HepG2 (cell line): Measurements from ENCODE around the gene GNAI2. TPM values are rescaled to one million over a fixed set of nuclear protein-coding genes. Genes with fewer than 3 reads are reported as not detected.

Experiments used
- ATF1 ChIP-seq: IDR thresholded peaks from 2 replicates; pipeline ENCODE4 v1.6.1; 2016; ENCODE audit warnings: mild to moderate bottlenecking, control low read depth
- CEBPG ChIP-seq: IDR thresholded peaks from 2 replicates; pipeline ENCODE4 v1.6.1; 2016
- DMAP1 ChIP-seq: IDR thresholded peaks from 2 replicates; pipeline ENCODE4 v1.6.1; 2016
- EP300 ChIP-seq, 3 experiments: sonication (generic) in 1 of 3; formaldehyde crosslinking in 1 of 3; IDR thresholded peaks; 2 replicates each; pipeline versions ENCODE4 v1.5.1 to v1.6.1; 2011 to 2020; ENCODE audit warnings: low read depth in 2 of 3, low read length in 2 of 3, borderline replicate concordance in 1 of 3, improper control_type of control experiment in 1 of 3, mild to moderate bottlenecking in 1 of 3, missing genetic modification reagents in 1 of 3, moderate library complexity in 1 of 3
- GPBP1L1 ChIP-seq: sonication (generic); formaldehyde crosslinking; IDR thresholded peaks from 2 replicates; pipeline ENCODE4 v1.5.0; 2020; ENCODE audit warnings: mild to moderate bottlenecking, missing genetic modification reagents
- HMGXB4 ChIP-seq, 2 experiments: sonication (generic) in 1 of 2; formaldehyde crosslinking in 1 of 2; IDR thresholded peaks; 2 replicates each; pipeline versions ENCODE4 v1.4.0 to v1.6.1; 2018 to 2020; ENCODE audit warnings: missing genetic modification reagents in 2 of 2, borderline replicate concordance in 1 of 2, low read depth in 1 of 2, mild to moderate bottlenecking in 1 of 2, missing biosample characterization in 1 of 2
- KDM2A ChIP-seq: sonication (generic); formaldehyde crosslinking; IDR thresholded peaks from 2 replicates; pipeline ENCODE4 v1.4.0; 2020; ENCODE audit warnings: low read depth, missing genetic modification reagents, borderline replicate concordance
- LCORL ChIP-seq, 2 experiments: fragments of 450-650 bp in 1 of 2; sonication (generic) in 1 of 2; formaldehyde crosslinking in 1 of 2; IDR thresholded peaks; 2 replicates each; pipeline versions ENCODE4 v1.5.0 to v1.6.1; 2017 to 2020; ENCODE audit warnings: antibody characterized with exemption in 1 of 2, missing genetic modification reagents in 1 of 2
- MTA3 ChIP-seq: sonication (generic); formaldehyde crosslinking; IDR thresholded peaks from 2 replicates; pipeline ENCODE4 v1.4.0; 2020; ENCODE audit warnings: missing genetic modification reagents
- NFE2L2 ChIP-seq: fragments of 150-350 bp; IDR thresholded peaks from 2 replicates; pipeline ENCODE4 v1.6.1; 2014; ENCODE audit warnings: low read length
- PHF5A ChIP-seq: IDR thresholded peaks from one replicate; pipeline ENCODE4 v1.6.1; 2018; ENCODE audit warnings: low read depth, missing genetic modification reagents; ENCODE audit not compliant: unreplicated experiment
- WIZ ChIP-seq: sonication (generic); formaldehyde crosslinking; IDR thresholded peaks from 2 replicates; pipeline ENCODE4 v1.5.1; 2020; ENCODE audit warnings: mild to moderate bottlenecking, missing genetic modification reagents
- YY1 ChIP-seq: IDR thresholded peaks from 2 replicates; pipeline ENCODE4 v1.6.1; 2011; ENCODE audit warnings: low read length, low read depth, moderate library complexity, mild to moderate bottlenecking; ENCODE audit not compliant: insufficient read depth, insufficient replicate concordance
- ZNF660 ChIP-seq: sonication (generic); formaldehyde crosslinking; IDR thresholded peaks from 2 replicates; pipeline ENCODE4 v1.5.1; 2020; ENCODE audit warnings: mild to moderate bottlenecking, low read depth, missing genetic modification reagents, borderline replicate concordance
- ZSCAN9 ChIP-seq: IDR thresholded peaks from 2 replicates; pipeline ENCODE4 v1.6.1; 2016; ENCODE audit warnings: borderline replicate concordance
- polyA plus RNA-seq, 8 experiments: library from polyadenylated mRNA; depleted of rRNA in 3 of 8; stranded (reverse) in 7 of 8; unstranded in 1 of 8; fragments of >200 nt; fragmentation: Illumina TruSeq in 4 of 8; extraction: Trizol in 4 of 8; gene quantifications; 2 replicates each; pipeline versions ENCODE4 v1.2.1 to v1.2.3, GENCODE V29; 2011 to 2016; ENCODE audit warnings: low read depth in 4 of 8, missing spikeins in 1 of 8, mixed read lengths in 1 of 8; ENCODE audit not compliant: insufficient read depth in 1 of 8
- total RNA-seq, 5 experiments: library from RNA; depleted of rRNA; stranded (reverse); fragments of >200 nt; fragmentation: Illumina TruSeq; extraction: Trizol; gene quantifications; 2 replicates each; pipeline ENCODE4 v1.2.3, GENCODE V29; 2016; ENCODE audit warnings: low read depth in 1 of 5
- TF ChIP-seq, protein P1 (sequence below), 2 experiments: sonication (generic) in 1 of 2; formaldehyde crosslinking in 1 of 2; IDR thresholded peaks; 2 replicates each; pipeline versions ENCODE4 v1.4.0 to v1.6.1; 2016 to 2020; ENCODE audit warnings: borderline replicate concordance in 1 of 2, low read depth in 1 of 2, mild to moderate bottlenecking in 1 of 2, missing genetic modification reagents in 1 of 2
- TF ChIP-seq, protein P2 (sequence below): sonication (generic); formaldehyde crosslinking; IDR thresholded peaks from 2 replicates; pipeline ENCODE4 v1.5.0; 2020; ENCODE audit warnings: missing genetic modification reagents

Gene GNAI2
- total and polyA plus RNA-seq, 2 of the 13 experiments (the other 11 are each of a cell fraction or from before 2014, with no cell fraction given) = 51.1 to 66.2 TPM

- TF ChIP-seq, protein P1, sequence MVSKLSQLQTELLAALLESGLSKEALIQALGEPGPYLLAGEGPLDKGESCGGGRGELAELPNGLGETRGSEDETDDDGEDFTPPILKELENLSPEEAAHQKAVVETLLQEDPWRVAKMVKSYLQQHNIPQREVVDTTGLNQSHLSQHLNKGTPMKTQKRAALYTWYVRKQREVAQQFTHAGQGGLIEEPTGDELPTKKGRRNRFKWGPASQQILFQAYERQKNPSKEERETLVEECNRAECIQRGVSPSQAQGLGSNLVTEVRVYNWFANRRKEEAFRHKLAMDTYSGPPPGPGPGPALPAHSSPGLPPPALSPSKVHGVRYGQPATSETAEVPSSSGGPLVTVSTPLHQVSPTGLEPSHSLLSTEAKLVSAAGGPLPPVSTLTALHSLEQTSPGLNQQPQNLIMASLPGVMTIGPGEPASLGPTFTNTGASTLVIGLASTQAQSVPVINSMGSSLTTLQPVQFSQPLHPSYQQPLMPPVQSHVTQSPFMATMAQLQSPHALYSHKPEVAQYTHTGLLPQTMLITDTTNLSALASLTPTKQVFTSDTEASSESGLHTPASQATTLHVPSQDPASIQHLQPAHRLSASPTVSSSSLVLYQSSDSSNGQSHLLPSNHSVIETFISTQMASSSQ (IDR thresholded peaks at IDR 0.05; ENCODE audit: low read depth) = no peak
- TF ChIP-seq, protein P1 (CRISPR knock-in tag; IDR thresholded peaks at IDR 0.05; ENCODE audit: borderline replicate concordance) = no peak
- no peak for TF ChIP-seq GPBP1L1 (CRISPR knock-in tag)
- TF ChIP-seq YY1 = peak; percentile 74
- TF ChIP-seq, protein P2, sequence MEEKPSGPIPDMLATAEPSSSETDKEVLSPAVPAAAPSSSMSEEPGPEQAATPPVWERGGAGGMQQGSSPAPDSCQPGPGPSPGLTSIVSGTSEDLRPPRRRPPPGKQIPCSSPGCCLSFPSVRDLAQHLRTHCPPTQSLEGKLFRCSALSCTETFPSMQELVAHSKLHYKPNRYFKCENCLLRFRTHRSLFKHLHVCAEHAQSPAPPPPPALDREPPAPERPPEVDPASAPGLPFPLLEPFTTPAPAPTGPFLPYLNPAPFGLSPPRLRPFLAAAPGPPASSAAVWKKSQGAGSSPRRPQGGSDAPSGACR = 0 out of 2 replicates have a peak, but pooled peaks have one; percentile 45
- no peak for TF ChIP-seq LCORL (IDR thresholded peaks at IDR 0.05)
- TF ChIP-seq LCORL (CRISPR knock-in tag; IDR thresholded peaks at IDR 0.05) = peak; percentile 88
- peak; percentile 39 for TF ChIP-seq PHF5A (CRISPR knock-in tag)
- TF ChIP-seq CEBPG = 0 out of 2 replicates have a peak, but pooled peaks have one; percentile 19
- no peak for TF ChIP-seq MTA3 (CRISPR knock-in tag)
- no peak for TF ChIP-seq ATF1
- TF ChIP-seq NFE2L2 = no peak
- TF ChIP-seq KDM2A (CRISPR knock-in tag) = peak; percentile 78; the same call in 1 of the 2 replicates
- TF ChIP-seq ZNF660 (CRISPR knock-in tag) = no peak
- TF ChIP-seq ZSCAN9 (CRISPR knock-in tag) = peak; percentile 56; the same call in 1 of the 2 replicates
- TF ChIP-seq WIZ (CRISPR knock-in tag) = no peak
- TF ChIP-seq EP300 (IDR thresholded peaks at IDR 0.05; ENCODE audit: low read depth in 2 of 2, low read length in 2 of 2) = 0 out of 4 replicates have a peak, but pooled peaks of 1 of the 2 experiments have one; percentile 26
- TF ChIP-seq EP300 (CRISPR knock-in tag; IDR thresholded peaks at IDR 0.05; ENCODE audit: borderline replicate concordance) = peak; percentile 41; the same call in 1 of the 2 replicates
- TF ChIP-seq DMAP1 (CRISPR knock-in tag) = no peak
- peak; percentile 66 to 76; a peak in 3 of 4 replicates for TF ChIP-seq HMGXB4 (CRISPR knock-in tag; IDR thresholded peaks at IDR 0.05; ENCODE audit: borderline replicate concordance in 1 of 2, low read depth in 1 of 2)
Measured at GRCh38 chr3:50272911-50273688, 37.1 kb downstream of the GNAI2 start (continued).
